RCC 7860 (cell line): ENCODE measurements around the gene TMEM181.
A peak's percentile ranks its signal among the peaks of the same experiment; 100 is the strongest.
"Not testable (repeated sequence)": the region's sequence is repeated elsewhere in the genome, so short reads cannot be mapped to it uniquely, and the experiment has no call there.

Source experiments
- DNase-seq: peaks from one replicate; pipeline ENCODE4 v3.0.0-alpha.2; 2015; ENCODE audit warnings: low spot score
- FAIRE-seq: peaks from 2 replicates; lab custom pipeline; 2012; peaks lifted over from hg19 to GRCh38; lab: Jason Lieb, UNC

TMEM181 gene, protein sequence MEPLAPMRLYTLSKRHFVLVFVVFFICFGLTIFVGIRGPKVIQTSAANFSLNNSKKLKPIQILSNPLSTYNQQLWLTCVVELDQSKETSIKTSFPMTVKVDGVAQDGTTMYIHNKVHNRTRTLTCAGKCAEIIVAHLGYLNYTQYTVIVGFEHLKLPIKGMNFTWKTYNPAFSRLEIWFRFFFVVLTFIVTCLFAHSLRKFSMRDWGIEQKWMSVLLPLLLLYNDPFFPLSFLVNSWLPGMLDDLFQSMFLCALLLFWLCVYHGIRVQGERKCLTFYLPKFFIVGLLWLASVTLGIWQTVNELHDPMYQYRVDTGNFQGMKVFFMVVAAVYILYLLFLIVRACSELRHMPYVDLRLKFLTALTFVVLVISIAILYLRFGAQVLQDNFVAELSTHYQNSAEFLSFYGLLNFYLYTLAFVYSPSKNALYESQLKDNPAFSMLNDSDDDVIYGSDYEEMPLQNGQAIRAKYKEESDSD

DNA sequence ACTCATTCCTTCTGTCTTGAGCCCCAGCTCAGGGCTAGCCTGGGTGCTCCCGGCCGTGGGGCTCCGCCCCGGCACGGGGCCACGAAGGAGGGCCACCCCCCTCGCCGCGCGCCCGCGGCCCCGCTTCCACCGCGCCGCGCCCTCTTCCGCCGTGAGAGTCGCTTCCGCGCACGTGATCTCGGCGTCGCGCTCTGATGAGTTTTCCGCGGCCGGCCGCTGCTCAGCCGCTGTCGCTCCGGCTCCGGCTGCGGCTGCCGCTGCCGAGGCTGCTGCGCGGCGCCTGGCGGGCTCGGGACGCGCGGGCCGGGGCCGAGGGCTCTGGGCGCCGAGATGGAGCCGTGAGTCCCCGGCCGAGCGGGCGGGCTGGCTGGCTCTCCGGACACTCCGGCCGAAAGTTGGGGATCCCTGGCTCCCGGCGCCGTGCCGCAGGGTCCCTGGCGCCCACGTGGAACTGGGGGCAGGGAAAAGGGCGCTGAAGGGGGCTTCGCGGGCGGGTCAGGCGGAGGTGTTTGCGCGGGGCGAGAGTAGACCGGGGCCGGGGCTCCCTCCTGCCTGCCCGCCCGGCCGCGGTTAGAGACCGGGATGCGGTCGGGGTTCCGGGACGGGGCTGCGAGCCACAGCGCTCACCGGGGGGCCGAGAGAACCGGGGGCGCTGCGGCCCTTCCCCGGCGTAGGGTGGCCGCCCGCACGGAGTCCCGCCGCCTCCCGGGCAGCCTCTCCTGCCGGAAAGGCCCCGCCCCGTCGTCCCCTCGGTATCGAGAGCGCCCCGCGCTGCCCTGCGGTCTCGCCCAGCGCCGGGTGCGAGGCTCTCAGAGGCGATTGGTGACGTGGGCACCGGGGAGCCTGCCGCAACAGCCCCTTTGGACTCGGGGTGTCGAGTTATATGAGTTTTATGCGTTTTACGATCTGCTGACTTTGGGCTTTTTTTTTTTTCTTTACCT is at the start of gene TMEM181:
Gene TMEM181, plus strand, starts transcription at position 197 of the 941 bp plus-strand sequence. Its CDS starts 134 bp downstream, at position 331.
- FAIRE-seq = no peak
- peak; percentile 52 for DNase-seq

DNA sequence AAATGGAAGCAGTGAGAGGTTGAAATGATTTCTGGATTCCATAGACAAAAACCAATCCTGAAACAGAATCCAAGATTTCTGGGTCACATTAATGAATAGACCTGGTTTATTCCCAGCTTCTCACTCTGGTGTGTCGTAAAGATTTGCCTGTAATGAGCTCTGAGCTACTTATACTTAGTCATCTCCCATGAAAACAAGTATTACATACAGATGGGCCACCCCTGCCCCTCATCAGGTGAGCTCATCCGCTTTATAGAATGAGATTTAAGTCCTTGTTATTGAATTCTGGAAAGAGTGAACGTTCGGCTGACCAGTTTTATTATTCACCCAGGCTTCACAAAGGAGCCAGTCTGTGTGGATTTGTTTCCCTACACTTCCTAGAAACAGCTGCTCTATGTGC is 47.1 kb upstream of the TMEM181 start:
- DNase-seq (no peak), FAIRE-seq (no peak)

DNA sequence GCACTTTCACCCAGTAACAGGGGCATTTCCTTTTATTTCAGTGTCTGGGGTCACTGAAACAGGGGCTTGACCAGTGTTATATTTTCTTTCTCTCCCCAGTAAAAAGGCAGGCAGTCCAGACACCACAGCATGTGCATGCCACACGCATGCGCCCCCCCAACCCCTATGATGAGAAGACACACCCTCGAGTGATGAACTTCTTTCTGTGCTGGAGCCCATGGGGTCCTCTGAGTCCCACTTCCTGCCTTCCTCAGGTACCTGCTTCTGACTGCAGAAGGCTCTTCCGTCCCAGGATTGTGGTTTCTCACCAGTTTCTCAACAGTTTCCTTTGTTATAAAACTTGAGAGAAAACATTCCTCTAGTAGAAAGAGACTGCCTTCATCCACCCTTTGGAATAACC is 45.7 kb upstream of the TMEM181 start:
- FAIRE-seq (no peak), DNase-seq (no peak)

DNA sequence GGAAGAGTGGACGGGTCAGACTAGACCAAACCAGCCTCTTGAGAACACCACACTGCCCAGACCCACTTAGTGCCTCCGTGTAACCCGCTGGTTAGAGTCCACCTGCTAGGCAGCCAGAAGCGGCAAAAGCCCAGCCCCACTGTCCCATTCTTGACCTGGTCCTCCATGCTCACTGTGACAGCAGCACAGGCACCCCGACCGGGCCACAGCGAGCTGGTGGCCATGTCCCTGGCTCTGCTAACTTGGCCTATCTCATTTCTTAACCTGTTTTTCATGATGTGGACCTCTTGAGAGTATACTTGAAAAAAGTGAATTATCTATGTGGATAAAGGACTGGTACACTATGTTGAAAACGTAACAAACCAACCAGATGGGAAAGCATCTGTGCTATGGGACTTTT is 44.9 kb upstream of the TMEM181 start:
- no peak for FAIRE-seq
- DNase-seq = no peak

DNA sequence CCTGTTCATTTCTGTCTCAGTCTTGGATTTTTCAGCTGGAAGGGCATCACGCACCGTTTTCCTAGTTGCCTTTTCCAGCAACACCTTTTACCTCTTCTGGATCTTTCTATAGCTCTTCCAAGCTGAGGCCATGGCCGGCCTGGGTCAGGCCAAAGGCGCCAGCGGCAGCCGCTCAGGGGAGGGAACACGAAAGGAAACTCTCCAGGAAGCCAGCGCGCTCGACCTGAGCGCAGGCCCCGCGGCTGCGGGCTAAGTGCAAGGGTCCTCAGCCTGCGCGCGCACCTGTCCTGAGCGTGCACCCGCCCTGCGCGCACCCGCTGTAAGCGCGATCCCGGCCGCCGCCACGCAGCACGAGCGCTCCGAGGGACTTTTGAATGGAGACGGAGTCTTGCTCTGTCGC is 43.8 kb upstream of the TMEM181 start:
- no peak for FAIRE-seq
- no peak for DNase-seq

DNA sequence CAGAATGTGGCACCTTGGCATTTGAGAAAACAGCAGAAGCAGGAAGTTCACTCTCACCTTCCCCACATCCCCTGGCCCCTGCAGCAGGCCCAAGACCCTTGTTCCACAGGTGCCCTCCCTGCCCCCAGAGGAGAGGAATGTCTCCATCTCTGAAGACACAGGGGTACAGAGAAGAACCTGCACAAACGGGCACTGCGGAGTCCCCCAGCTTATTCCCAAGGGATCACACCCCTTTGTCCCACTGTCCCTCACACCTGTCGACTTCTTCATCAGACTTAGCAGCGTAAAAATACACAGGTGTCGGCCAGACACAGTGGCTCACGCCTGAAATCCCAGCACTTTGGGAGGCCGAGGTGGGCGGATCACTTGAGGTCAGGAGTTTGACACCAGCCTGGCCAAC is 42.9 kb upstream of the TMEM181 start:
- no peak for DNase-seq
- FAIRE-seq = no peak

DNA sequence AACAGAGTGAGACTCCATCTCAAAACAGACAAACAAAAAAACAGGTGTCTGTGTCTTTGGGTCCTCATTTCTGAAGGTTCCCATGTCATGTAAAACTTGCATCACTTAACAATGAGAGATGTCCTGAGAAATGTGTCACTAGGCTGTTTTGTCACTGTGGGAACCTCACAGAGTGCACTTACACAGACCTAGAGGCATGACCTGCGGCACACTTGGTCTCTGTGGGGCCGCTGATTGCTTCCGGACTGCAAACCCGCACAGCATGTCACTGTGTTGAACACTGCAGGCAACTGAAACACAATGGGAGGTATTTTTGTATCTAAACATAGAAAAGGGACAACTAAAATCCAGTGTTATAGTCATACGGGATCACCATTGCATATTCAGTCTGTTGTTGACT is 42.3 kb upstream of the TMEM181 start:
- no peak for FAIRE-seq
- no peak for DNase-seq

DNA sequence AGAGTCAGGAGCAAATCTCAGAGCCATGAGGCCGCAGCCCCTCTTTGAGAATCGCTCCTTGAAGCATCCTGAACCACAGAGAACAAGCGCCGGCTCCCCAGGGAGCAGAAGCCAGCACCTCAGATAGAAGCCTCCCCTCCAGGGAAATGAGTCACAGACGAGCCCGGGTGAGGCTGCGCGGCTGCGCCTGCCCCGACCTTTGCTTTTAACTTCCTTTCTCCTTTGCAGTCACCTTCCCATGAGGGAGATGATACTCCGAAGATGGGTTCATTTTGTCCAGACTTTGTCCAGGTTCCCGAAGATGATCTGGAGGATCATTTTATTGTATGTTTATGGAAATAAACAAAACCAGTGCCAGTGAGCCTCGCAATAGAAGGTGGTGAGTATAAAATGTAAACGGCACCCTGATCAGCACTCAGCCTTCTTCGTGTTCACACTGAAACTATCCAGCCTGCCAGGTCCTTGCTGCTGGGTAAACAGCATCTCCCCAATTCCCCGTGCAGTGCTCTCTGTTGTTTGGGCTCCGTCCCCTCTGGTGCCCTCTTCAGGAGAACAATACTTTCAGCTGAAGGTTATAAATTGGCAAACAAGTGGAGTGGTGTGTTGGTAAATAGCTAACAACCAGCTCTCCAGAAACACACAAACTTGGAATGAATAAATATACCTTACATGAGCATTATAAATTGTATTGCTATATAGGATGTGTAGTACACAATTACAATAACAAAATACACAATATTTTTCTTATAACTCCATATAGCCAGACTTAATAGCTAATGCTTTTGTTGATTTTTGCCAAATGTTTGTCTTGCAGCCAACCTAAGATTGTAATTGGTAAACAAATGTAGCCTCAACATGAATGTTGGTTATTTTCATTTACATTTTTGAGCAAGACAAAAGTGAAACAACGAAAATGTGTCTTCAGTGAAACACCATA is 41.4 kb upstream of the TMEM181 start:
- FAIRE-seq = peak; percentile 49

DNA sequence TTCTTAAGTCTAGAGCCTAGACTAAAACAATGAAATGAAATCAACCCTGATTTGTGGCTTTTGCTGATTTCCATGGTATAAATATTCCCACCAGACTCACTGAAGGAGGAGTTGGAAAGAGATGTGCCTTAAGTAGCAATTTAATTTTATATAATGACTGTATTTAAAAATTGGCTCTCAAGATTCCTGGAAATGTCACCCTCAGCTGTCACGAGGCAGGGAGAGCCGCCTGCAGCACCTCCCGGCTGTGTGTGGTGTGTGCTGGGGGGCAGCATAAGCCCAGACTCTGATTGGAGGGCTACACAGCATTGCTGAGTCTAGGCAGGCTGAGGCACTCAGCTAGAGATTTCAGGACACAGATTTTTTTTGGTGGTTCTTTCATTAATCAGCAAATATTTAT is 40.6 kb upstream of the TMEM181 start:
- no peak for DNase-seq
- FAIRE-seq = no peak

More for the DNA sequence above, 41.4 kb upstream of the TMEM181 start:
- DNase-seq = peak; percentile 60

DNA sequence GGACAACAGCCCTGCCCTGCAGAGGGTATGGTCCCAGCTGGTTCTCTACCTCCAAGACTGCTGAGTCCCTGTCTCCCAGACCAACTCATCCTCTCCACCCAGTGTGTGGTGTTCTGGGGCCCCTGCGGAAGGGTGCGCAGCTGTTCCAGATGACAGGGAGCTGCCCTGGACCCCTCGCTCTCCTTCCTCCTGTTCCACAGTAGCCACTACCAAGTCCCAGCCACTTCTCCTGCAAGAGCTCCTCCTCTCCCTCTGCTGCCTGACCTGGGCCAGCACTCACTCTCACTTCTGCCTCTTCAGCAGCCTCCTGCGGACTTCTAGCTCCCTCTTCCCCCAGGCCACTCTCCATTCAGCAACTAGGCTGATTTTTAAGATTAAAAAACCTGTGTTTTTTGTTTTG is 40.1 kb upstream of the TMEM181 start:
- no peak for FAIRE-seq

DNA sequence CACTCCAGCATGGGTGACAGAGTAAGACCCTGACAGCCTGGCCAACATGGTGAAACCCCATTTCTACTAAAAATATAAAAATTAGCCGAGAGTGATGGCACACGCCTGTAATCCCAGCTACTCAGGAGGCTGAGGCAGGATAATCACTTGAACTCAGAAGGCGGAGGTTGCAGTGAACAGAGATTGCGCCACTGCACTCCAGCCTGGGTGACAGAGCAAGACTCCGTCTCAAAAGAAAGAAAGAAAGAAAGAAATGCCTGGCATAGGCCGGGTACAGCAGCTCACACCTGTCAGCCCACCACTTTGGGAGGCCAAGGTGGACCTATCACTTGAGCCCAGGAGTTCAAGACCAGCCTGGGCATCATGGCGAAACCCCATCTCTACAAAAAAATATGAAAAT is 38.9 kb upstream of the TMEM181 start:
- not testable (repeated sequence) for FAIRE-seq, DNase-seq

More for the DNA sequence above, 40.1 kb upstream of the TMEM181 start:
- DNase-seq = no peak

DNA sequence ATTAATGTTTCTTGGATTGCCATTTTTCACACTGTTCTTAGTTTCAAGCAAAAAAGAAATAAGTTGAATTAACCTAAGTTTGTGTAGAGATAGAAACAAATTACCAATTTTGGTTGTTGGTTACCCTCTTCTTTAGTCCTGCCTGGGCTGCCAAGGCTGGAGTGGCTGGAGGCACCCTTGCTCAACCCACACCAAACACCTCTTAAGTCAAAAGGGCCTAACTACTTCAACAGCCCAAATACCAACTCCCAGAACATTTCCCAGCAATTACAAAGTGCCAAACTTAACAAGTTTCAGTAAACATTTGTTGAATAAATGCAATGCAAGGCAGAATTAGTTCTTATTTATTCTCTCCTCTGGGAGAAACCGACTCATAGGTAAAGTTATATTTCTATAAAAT is 38.1 kb upstream of the TMEM181 start:
- DNase-seq (no peak), FAIRE-seq (no peak)

DNA sequence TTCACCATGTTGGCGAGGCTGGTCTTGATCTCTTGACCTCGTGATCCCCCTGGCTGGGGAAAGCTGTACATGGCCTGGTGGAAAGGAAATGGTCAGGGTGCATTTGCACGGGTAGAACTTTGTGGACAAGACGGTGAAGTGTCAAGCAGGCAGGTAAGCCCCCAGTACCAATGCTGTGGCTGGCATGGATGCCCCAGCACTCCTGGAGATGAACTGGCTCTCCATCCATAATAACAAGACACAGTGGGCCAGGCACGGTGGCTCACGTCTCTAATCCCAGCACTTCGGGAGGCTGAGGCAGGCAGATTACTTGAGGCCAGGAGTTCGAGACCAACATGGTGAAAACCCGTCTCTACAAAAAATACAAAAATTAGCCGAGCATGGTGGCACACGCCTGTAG is 37.3 kb upstream of the TMEM181 start:
- no peak for FAIRE-seq
- no peak for DNase-seq

DNA sequence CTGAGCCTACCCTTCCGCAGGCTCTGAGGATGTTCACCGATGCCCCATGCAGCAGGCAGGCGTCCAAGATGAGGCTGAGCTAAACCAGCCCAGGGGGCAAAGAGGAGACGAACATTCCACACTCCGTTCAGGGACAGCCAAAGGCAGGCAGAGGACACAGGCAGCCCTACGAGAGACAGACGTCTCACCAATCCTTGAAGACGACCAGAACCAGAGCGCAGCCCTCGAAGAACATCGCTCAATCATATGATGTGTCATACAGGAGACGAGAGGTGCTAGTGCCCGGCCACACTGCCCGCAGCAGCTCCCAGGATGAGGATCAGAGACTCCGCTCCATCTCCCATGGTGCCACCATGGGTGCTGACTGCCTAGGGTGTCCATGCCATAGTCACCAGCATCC is 35.6 kb upstream of the TMEM181 start:
- FAIRE-seq (no peak), DNase-seq (no peak)

DNA sequence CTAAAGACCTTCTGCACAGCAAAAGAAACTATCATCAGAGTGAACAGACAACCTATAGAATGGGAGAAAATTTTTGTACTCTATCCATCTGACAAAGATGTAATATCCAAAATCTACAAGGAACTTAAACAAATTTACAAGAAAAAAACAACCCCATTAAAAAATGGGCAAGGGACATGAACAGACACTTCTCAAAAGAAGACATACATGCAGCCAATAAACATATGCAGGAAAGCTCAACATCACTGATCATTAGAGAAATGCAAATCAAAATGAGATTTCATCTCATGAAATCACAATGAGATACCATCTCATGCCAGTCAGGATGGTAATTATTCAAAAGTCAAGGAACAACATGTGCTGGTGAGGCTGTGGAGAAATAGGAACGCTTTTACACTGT is 32.0 kb upstream of the TMEM181 start:
- not testable (repeated sequence) for DNase-seq, FAIRE-seq

DNA sequence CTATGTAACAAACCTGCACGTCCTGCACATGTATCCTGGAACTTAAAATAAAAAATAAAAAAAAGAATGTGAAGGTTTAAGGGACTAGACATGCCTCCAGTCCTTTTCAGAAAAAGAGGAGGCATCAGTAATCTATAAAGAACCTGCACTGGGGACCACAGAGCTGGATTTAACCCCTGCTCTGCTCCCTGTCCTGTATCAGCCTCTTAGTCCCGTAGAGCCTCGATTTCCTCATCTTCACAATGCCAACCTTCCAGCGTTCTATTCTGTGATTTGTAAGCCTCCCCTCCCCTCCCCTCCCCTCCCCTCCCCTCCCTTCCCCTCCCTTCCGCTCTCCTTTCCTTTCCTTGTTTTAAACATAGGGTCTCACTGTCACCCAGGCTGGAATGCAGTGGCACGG is 31.1 kb upstream of the TMEM181 start:
- DNase-seq (no peak), FAIRE-seq (no peak)

DNA sequence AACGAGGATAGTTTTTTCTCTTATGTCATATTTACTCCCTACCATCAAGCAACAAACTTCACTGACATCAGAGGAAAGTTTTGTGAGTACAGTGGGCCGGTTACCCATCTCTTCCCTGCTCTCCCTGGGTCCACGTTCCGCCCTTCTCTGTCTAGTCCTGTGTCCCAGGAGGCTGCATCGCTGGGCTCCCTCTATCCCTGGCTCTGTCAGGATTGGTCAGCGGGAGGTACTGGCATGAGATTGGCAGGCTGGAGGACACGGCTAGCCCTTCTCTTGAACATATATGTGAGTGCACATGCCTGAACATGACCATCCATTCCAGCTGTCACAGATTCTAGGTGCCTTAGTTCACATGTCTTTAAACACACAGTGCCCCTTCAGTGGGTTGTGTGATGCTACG is 30.3 kb upstream of the TMEM181 start:
- DNase-seq = no peak
- FAIRE-seq = no peak

DNA sequence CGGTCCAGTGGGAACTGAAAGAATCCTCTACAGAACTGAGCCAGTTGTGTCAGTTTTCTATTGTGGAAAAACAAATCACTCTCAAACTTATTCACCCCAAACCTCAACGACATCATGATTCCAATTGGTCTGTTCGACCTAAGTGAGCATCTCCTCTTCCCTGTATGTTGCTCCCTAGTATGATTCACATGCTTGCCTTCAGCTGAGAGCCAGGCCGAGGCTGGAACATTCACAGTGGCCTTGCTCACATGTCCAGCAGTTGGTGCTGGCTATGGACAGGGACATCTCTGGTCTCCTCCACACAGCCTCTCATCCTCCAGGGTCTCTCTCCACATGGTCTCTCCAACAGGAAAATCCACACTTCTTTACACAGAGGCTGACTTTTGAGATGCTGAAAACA is 28.3 kb upstream of the TMEM181 start:
- DNase-seq = no peak
- no peak for FAIRE-seq

DNA sequence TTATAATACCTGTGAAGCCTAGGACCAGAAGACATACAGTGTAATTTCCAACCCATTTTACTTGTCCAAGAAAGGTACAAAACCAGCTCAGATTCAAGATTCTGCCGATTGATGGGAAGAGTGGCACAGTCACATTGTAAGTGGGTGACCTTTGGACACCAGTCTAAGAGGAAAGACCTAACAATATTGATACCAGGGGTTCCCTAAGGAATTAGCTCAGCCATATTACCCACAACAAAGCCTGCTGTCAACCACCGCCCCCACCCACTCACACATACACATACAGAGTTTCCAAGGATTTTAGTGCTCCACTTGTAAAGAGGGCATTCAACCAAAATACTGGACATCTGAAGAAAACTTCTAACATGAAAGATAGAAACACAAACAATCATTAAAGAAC is 27.9 kb upstream of the TMEM181 start:
- DNase-seq = no peak
- FAIRE-seq = no peak

DNA sequence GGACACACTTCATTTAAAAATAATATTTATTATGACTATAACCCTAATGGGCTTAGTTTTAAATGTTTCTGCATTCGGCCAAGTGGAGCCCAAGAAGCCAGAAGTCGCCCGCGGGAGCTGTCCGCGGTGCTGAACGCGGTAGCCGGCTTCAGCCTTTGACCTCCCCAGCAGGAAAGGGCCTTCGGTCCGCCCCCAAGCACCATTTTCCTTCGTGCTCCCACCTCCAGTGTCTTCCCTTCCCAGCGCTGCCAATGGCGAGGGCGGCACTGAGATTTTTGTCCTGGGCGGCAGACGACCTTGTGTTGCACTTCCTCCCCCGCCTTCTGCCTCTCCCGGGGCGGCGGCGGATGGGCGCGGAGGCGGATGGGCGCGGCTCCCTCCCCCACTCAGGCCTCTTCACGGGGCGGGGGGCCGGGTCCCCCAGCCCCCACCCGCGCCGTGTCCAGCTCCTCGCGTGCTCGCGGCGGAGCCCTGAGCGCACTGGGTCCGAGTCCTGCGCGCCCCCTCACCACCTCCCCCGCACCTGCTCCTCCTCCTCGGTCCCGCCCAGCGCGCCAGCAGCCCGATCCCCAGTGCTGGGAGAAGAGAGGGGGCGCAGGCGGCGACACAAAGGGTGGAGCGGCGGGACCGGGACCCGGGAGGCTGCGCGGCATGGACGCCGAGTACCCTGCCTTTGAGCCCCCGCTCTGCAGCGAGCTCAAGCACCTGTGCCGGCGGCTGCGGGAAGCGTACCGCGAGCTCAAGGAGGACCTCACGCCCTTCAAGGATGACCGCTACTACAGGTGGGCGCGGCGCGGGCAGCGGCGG is 23.6 kb upstream of the TMEM181 start:
- FAIRE-seq (no peak), DNase-seq (no peak)
